ENCODE measurements around the gene SMPD1.

The SMPD1 gene

DNA sequence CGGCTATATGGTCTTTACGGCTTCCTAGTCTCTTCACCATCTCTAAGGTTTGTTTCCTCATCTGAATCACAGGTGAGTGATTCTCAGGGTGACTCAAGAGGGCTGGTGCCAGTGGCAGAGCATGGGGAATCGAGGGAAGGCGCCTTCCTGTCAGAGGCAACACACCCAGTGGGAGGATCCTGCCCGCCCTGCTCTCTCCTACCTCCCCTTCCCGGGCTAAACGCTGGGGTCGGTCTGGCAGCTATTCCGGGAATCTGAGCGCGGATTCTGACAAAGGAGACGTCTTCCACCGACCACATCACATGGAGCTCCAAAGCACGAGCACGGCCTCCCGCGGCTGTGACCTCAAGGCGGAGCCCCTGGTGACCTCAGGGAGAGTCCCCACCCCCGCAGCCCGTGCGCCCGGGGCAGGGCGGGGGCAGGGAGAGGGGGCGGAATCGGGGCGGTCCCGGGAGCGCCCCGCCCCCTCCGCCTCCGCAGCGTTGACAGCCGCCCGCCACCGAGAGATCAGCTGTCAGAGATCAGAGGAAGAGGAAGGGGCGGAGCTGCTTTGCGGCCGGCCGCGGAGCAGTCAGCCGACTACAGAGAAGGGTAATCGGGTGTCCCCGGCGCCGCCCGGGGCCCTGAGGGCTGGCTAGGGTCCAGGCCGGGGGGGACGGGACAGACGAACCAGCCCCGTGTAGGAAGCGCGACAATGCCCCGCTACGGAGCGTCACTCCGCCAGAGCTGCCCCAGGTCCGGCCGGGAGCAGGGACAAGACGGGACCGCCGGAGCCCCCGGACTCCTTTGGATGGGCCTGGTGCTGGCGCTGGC, at the start of gene SMPD1:
Gene SMPD1, plus strand, starts transcription at position 570 of the 813 bp plus-strand sequence. Its CDS starts 125 bp downstream, at position 695.
- peak; percentile 88 for DNase-seq (ENCODE audit: low read depth)

DNA sequence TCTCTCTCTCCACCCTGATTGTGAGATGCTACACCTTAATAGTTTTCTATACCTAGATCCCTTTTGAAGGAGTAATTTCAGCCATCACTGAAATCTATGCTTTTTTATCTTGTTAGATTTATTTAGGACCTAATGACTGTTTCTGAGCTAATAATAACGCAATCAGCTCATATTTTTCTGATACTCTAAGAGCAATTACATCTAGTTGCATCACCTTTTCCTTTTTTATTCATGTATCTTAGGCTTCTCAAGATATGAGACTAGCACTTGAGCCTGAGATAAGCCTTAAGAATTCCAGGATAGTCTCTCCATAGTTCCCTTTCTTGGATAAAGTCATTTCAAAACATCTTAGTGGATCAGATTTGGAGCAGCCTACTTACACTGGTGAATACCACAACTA, 44.9 kb upstream of the SMPD1 start:
- DNase-seq (ENCODE audit: low read depth) = no peak

DNA sequence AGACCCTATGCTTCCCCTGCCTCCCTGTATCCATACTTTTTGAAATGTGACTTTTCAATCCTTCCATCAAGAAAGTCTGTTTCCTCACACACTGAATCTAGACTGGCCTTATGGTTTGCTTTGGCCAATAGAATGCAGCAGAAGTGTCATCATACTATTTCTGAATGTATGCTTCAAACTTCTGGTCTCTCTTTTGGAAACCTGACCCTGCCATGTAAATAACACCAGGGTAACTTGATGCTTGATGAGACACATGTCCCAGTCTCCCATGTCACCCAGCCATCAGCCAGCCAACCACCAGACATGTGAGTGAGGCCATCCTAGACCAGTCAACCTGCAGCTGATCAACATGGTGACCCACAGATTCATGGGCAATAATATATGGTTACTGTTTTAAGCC, 40.2 kb upstream of the SMPD1 start:
- no peak for DNase-seq (ENCODE audit: low read depth)

DNA sequence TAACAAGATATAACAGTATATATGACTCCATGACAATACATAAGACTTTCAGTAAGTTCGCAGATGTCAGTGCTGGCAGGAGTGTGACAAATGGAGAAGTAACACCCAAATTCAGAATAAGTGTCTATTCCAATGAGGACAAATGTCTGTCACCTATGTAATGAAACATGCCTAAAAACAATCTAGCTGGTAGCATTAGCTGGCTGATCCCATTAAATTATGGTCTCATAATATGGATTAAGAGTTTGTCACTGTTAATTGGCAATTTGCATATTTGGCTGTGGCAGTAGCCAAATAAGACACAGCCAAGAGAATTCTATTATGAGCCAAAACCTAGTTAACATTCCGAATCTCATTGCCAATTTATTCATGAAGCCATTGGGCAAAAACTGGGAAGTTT, 39.8 kb upstream of the SMPD1 start:
- no peak for DNase-seq (ENCODE audit: low read depth)

DNA sequence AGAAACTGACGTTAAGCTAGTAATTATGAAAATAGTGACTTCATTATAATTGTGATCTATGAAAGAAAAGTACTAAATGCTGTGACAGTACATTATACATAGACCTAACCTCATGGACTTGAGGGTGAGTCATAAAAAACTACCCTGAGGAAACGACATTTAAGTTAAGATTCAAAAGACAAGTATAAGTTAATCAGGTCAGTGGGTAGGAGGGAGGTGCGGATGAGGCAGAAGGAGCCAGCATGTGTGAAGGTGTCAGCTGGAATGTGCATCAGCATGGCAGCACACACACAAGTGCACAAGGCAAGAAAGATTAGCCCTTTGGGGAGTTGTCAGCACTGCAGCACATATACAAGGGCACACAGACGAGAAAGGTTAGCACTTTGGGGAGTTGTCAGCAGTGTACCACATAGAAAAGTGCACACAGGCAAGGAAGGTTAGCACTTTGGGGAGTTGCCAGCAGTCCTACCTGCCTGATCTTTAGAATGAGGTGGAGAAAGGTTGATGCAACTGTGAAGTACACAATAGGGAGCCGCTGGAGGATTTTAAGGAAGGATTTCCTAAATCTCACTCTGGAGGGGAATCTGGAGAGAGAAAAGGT, 38.4 kb upstream of the SMPD1 start:
- DNase-seq (ENCODE audit: low read depth) = no peak

DNA sequence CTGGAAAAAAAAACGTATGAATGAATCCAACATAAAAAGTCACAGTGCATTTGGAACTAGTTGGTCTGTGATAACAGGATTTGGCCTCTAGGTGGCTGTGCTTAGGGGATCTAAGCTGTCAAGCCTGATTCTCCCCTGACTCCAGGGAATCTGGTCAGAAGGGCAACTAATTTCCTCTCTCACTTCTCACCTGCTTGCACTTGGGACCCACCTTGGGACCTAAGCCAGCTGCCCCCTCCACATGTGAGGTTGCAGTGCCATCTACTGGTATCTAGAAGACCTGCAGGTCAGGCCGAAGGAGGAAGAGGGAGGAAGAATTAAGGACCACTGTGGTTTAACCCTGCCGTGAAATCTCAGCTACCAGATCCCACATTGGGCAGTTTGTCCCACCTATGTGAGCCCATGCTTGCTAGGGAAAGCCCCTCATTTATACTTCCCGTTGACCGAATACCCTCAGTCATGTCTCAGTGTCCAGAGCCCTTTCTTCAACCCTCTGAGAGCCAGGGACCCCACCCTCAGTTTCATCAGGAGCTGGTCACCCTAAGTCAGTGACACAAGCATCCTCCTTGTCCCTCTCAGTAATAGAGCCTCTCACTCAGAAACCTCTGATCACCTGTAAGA, 36.8 kb upstream of the SMPD1 start:
- DNase-seq (ENCODE audit: low read depth) = peak; percentile 20

DNA sequence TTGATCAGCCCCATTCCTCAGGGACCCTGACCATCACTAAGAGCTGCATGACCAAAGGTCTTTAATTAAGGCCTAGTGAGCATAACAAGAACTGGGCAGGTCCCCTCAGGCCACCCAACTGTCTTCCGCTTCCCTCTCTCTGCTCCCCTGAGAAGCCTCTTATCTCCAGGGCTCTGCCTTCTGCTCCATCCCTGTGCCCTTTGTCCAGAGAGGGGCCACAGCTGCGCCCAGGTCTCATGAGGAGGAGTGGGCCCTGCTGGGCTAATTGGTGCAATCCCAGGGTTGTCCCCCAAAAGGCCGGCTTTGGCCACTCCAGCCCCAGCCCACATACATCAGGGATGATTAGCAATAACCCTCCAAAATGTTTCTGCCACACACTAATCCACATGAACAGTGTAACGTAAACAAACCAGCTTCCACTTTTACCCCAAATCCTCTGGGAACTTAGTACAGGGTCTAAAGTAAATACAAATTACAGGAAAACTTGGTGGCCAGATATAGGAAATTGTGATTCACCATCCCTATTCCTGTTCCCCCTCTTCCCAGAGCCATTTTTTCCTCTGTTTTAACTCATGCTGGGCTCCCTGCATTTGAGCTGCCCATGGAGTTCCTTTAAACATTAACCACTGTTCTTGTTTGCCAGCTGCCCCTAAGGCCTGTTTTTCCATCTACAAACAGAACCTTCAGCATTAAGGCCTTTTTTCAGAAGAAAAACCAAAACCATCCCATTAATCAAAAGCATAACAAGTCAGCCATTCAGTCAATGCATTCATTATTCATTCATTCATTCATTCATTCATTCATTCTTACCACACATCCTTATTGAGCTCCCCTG, 35.4 kb upstream of the SMPD1 start:
- DNase-seq (ENCODE audit: low read depth) = no peak

DNA sequence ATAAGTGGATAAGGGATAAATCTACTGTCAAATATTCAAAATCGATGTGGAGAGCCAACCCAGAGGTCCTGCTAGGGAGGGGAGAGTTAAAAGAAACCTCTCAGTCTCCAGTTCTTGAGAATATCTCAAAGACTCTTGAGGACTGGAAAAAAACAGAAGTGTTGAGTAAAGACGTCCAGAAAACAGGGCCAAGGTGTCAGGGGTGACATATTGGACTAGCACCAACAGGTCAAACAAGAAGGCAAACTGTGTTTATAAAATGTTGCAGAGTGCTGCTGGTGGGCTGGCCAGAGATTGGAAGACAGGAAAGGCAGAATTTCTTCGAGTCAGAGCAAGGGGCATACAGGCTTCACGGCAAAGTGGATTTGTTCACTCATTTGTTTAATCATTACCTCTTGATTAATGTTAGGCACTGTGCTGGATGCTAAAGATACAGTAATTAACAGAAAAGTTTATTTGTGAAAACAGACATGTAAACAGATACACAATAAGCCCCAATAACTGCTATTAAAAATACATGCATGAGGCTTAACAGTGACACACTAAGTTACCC, 33.7 kb upstream of the SMPD1 start:
- no peak for DNase-seq (ENCODE audit: low read depth)

DNA sequence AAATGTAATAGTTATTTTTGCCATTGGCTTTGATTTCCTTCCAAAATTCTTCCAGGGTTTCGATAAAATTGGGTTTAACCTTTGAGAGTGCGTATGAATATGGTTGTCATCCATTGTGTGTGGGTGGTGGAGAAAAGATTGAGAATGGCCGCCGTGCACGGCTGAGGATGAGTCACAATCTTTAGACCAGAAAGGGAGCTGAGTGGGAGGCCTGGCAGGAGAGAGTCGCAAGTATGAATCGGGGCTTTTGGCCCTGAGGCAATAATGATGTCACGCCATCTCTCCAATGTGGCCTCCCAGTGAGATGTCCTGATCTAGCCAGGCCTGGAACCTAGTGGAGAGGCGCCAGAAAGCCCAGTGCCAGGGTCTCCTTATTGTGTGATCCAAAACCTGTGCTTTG, 33.1 kb upstream of the SMPD1 start:
- DNase-seq (ENCODE audit: low read depth) = no peak

DNA sequence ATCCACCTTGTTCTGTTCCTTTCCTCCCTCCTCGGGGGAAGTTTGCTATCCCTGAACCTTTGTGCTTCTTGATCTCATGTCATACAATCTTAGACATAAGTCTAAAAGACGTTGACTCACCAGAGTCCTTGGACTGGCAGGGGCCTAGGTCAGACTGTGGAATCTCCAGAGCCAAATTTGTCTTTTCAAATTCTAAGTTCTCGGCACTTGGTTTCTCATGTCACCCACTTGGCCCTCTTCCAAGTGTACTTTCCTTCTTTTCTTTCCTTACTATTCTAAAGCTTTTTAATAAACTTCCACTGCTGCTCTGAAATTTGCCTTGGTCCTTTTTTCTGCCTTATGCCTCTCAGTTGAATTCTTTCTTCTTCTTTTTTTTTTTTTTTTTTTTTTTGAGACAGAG, 30.1 kb upstream of the SMPD1 start:
- DNase-seq (ENCODE audit: low read depth) = no peak

DNA sequence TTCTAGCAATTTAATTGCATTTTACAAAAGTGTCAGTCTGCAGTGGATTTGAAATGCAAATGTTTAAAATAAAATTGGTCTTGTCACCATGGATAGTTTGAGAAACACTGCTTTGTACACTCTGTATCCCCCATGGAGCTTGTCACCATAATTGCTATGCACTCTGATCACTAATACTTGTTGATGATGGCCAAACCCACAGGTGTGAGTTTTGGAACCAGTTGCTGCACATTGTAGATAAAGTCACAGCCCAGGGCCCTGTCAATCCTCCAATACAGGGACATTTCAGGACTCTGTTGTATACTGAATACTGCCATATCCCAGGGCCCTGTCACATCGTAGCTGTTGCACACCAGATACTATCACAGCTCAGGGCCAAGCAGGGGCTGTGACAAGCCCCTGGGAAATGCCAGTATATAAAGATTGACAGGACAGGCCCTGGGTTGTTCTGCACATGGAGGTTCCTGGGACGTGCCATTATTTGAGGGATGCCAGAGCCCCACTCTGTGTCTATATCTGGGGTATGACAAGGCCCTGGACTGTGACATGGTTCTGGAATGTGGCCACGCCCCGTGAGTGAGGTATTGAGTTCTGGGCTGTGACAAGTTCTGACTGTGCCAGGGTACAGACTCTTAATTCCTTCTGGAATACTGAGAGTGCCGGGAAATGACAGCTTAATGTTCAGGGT, 27.9 kb upstream of the SMPD1 start:
- DNase-seq (ENCODE audit: low read depth) = no peak

DNA sequence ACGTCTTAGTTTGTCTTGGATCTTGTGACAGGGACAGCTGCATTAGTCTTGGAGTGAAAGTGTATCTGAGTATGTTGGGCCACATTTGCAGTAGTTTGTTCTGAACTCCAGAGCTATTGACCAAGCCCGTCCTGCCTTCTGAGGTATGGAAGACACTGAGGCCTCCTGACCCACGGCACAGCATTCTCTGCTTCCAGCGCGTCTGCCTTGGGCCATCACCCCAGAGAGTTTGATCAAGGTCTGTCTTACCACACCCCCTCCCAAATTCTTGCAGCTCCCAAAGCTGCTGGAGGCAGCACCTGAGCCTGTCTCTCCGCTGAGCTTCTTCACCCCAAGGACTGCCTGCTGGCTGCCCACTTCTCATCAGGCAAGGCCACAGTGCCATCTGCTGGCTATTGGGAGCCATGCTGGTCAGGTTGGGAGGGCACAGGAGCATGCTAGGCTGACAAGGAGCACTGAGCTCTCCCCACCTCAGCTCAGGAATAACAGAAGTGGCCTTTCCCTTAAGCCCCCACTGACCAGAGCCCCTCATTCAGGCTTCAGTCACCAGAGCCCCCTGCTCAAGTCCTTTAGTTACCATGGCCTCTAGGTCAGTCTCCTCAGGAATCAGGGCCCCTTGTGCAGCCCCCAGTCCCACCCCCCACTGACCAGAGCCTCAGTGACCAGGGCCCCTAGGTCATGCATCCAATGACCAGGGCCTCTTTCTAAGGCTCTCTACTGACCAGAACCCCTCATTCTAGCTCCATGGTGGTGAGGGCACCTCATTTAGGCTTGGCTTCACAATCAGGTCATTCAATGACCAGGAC, 27.2 kb upstream of the SMPD1 start:
- peak; percentile 46 for DNase-seq (ENCODE audit: low read depth)

DNA sequence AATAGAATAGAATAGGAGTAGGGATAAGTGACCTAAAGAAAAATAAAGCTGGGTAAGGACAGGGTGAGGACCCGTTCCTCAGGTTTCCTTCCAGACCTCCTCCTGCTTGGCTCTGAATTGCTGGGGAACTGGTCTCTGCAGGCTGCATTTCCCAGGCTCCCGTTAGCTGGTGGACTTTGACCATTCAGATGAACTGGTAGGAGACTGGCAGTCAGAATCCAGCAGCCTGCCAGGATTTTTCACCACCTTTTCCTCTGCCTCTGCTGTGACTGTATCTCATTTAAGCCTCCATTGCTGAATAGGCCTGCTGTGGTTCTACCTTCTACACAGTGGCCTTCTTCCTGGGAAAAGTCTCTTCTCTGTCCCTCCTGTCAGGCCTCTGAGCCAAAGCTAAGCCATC, 24.6 kb upstream of the SMPD1 start:
- no peak for DNase-seq (ENCODE audit: low read depth)

DNA sequence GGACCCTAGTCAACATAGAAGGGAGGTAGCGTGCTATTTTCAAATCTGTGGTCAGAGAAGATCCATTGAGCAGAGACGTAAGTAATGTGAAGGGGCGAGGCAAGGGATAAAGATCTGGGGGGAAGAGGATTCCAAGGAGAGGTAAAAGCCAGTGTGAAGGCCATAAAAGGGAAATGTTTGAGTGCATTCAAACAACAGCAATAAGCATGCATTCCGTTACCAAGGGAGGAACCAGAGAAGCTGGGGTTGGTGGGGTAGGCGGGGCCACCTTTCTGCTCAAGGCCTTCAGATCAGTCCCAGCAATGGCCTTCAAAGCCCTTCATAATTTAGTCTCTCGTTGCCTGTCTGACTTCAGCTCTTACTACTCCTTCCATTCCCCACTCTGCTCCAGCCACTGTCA, 18.4 kb upstream of the SMPD1 start:
- DNase-seq (ENCODE audit: low read depth) = no peak

DNA sequence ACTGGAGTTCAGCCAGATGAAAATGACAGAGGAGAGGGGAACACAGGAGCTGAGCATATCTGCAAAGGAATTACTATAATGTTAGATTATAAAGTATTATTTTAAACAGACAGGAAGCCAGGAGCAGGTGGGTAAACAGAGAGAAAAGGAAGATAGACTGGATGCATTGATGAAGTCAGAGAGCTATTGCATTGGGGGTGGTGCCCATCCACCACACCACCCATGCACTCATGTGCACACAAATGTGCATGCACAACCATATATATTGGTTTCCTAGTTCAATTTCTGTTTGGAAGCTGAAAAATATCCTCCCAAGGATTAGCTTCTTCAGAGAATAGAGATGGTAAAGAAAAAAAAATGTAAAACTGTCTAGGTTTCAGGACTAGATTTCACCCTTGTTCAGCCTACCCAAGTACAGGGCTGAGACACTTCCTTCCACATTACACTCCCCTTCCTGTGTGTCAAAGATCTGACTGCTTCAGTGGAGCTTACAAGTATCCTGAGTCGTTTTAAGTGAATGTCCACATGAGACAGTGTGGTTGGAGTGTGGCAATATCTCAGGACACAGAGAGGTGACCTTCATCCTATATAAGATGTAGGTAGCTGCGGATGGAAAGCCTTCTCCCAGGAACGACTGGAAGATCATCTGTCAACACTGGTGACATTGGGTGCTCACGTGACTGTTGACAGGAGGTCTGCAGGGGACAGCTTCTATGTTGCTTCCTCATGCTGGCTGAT, 12.2 kb upstream of the SMPD1 start:
- DNase-seq (ENCODE audit: low read depth) = no peak

DNA sequence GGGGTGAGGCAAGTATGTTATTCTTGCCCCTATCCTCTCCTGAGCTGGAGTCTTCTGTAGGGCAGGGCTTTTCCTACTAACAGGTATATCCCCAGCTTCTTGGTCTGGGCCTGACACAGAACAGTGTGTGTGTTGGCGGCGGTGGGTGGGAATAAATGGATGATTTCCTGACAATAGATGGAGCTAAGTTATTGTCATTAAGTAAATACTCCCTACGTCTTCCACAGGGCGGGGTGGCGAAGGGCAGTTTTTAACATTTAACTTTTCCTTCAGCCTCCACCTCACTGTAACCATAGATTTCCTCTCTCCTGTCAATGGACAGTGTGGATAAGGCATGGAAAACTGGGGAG, 11.7 kb upstream of the SMPD1 start:
- no peak for DNase-seq (ENCODE audit: low read depth)

DNA sequence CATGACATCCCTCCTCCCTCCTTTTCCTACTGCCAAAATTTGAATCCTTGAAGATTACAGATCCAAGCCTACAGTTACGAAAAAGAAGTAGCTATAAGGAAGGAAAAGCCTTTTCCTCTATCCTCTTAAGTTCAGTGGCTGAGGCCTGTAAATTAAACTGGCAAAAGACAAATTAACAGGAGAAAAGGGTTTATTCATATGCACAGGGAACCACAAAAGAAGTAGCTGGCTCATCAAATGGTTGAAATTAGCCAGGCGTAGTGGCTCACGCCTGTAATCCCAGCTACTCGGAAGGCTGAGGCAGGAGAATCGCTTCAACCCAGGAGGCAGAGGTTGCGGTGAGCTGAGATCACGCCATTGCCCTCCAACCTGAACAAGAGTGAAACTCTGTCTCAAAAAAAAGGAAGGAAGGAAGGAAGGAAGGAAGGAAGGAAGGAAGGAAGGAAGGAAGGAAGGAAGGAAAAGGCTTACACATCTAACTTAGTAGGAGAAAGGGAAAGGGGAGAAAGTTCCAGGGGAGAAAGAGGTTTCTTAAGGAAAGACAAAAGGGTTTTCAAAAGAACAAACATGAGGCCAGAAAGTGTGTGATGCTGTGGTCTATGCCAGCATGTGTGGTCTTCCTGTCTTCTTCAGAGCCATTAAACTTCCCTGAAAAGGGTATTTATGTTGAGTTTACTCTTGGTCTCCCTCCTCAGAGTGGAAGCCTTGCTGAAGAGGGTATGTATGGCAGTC, 5.1 kb upstream of the SMPD1 start:
- no peak for DNase-seq (ENCODE audit: low read depth)

DNA sequence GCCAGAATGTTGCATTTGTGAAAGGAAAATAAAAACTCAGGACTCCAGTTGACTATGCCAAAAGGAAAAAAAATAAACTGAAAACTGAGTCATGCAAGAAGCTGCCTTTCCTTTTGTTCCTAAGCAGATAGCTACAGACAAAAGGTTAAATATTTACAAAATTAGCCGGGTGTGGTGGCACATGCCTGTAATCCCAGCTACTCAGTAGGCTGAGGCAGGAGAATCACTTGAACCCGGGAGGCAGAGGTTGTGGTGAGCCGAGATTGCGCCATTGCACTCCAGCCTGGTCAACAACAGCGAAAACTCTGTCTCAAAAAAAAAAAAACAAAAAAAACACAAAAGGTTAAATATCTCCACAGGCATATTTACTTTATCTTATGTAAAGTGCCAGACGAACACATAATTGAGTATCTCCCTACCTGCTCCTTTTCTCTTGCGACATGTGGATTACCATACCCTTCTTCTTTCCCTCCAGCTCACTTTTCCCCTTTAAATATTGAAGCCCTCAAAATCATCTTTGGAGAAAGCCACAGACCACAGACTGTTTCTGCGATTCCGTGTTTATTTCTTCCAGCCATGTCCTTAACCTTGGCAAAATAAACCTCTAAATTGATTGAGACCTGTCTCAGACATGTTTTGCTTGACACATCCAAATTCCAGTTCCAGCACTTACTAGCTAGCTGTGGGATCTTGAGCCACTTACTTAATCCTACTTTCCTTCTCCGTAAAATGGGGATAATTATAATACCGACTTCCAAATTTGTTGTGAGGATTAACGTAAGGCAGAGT, 2.3 kb upstream of the SMPD1 start:
- no peak for DNase-seq (ENCODE audit: low read depth)

DNA sequence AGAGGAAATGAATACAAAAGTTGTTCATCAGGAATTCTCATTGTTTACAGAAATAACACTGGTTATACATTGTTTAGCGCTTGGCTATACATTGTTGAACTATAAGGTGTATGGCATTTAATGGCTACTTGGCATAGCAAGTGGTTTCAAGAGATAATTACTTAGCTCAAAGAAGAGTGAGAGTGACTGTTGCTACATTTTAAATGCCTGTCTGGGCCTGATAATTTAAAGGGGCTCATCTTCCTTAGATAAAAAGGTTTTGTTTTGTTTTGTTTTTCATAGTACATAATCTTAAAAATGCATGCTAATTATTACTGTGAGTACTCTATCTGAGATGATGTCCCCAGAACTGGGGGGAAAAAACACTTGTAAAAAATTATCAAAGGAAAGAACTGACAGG, 1.5 kb upstream of the SMPD1 start:
- DNase-seq (ENCODE audit: low read depth) = no peak
